ENCODE results near the gene CNTNAP2. TPM values are rescaled to one million over a fixed set of nuclear protein-coding genes. Genes with fewer than 3 reads are reported as not detected.

CNTNAP2 gene
- total and polyA plus RNA-seq, 9 of the 15 experiments (the other 6 are each of a cell fraction or from before 2014, with no cell fraction given) = 0.04 to 0.62 (median 0.09) TPM; not detected in 4

- TF ChIP-seq RNF219 (CRISPR knock-in tag; IDR thresholded peaks at IDR 0.05) (no peak), TCF15 (CRISPR knock-in tag; IDR thresholded peaks at IDR 0.05) (no peak), ZC3H8 (IDR thresholded peaks at IDR 0.05) (no peak)
These were observed 1439.7 kb downstream of the CNTNAP2 start (continued) for GRCh38 chr7:147556317-147556716.

- POLR2A ChIA-PET = no interaction called here
- intact Hi-C loops (cut with micrococcal nuclease) = no loop called here
- no peak overlapping the region for H2AFZ ChIP-seq (ENCODE audit: low read depth, low read length)
- no peaks in the 10 kb centered on the region for H3K4me1 ChIP-seq (replicated peaks in 1 of 2; ENCODE audit: control insufficient read depth in 2 of 2, insufficient read depth in 2 of 2, low read length in 2 of 2)
- no peaks in the 10 kb centered on the region for H3K79me2 ChIP-seq (ENCODE audit: control insufficient read depth, insufficient read depth, low read length)
- DNase-seq (ENCODE audit: extremely low read depth in 1 of 4, low spot score in 3 of 4) (no peak), ATAC-seq (no peak), FAIRE-seq (no peak)
- H3K4me3 ChIP-seq = no peak overlapping the region
- no peak overlapping the region for H3K4me2 ChIP-seq (ENCODE audit: insufficient read depth, low read length)
- no TSS peak for BruUV-seq (replicated peaks)
- TF ChIP-seq HDAC8 (tag; IDR thresholded peaks at IDR 0.05) (no peak), PBX2 (CRISPR knock-in tag; IDR thresholded peaks at IDR 0.05; ENCODE audit: low read depth) (no peak), PBX2 (tag; conservative IDR thresholded peaks at IDR 0.05; ENCODE audit: low read depth) (no peak), SMARCA5 (IDR thresholded peaks at IDR 0.05) (no peak), PRPF4 (IDR thresholded peaks at IDR 0.05; ENCODE audit: insufficient read depth, low read depth, low read length, poor library complexity, severe bottlenecking) (no peak), EP400 (IDR thresholded peaks at IDR 0.05) (no peak), POLR2A (conservative IDR thresholded peaks at IDR 0.05) (no peak), TAF9B (IDR thresholded peaks at IDR 0.05; ENCODE audit: partially characterized antibody) (no peak), ATF3 (IDR thresholded peaks at IDR 0.05) (no peak), ATF3 (CRISPR knock-in tag; conservative IDR thresholded peaks at IDR 0.05) (no peak), ELF1 (tag; IDR thresholded peaks at IDR 0.05) (no peak), THRA (IDR thresholded peaks at IDR 0.05) (no peak)
- CTCF ChIA-PET (ENCODE audit: low intra/inter-chr PET ratio) = no interaction called here
- WGBS (ENCODE audit: insufficient coverage, low coverage, missing lambda C conversion rate) = 0% methylated on average over 1 of the region's 1 CpG
- no peak overlapping the region for H3K27ac ChIP-seq (ENCODE audit: extremely low read depth, low read depth, low read length)
- H3K9me3 ChIP-seq (replicated peaks; ENCODE audit: control insufficient read depth, insufficient read depth, low read depth, low read length) = no peaks in the 10 kb centered on the region
- H3K36me3 ChIP-seq (ENCODE audit: control insufficient read depth, insufficient read depth, low read length) = no peaks in the 10 kb centered on the region
- in situ Hi-C loops (cut with MboI) = no loop called here
- no peaks in the 10 kb centered on the region for H4K20me1 ChIP-seq (replicated peaks; ENCODE audit: control insufficient read depth, insufficient read depth, low read length)
- no peaks in the 10 kb centered on the region for H3K27me3 ChIP-seq (ENCODE audit: control insufficient read depth in 2 of 2, insufficient read depth in 2 of 2, low read length in 2 of 2)
- no peak overlapping the region for H3K9ac ChIP-seq (ENCODE audit: insufficient read depth in 1 of 2, low read depth in 2 of 2, low read length in 2 of 2)
- H3K9me1 ChIP-seq (ENCODE audit: control insufficient read depth, insufficient read depth, low read length) = no peaks in the 10 kb centered on the region
These were observed 1447.1 kb downstream of the CNTNAP2 start for GRCh38 chr7:147563669-147564068.
